ENCODE data around the gene F13A1.

F13A1 gene

DNA sequence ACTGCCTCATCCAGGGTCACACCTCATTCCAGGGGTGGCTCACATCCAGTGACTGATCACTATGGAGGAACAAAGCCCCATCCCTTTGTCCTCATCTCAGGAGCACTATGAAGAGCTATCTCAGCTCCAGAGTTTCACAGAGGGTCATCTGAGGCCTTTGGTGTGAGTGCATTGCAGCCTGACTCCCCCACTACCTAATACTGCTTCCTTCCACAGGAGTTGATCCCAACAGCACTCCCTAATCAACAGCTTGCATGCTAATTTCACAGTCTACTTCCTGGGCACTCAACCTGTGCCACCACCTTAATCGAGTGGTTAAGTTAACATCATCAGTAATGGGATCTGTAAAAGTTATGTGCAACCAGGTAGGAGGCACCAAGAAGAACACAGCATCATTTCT, 37.7 kb downstream of the F13A1 start:
- DNase-seq (ENCODE audit: low read depth), result no peak
- TF ChIP-seq, protein P1, sequence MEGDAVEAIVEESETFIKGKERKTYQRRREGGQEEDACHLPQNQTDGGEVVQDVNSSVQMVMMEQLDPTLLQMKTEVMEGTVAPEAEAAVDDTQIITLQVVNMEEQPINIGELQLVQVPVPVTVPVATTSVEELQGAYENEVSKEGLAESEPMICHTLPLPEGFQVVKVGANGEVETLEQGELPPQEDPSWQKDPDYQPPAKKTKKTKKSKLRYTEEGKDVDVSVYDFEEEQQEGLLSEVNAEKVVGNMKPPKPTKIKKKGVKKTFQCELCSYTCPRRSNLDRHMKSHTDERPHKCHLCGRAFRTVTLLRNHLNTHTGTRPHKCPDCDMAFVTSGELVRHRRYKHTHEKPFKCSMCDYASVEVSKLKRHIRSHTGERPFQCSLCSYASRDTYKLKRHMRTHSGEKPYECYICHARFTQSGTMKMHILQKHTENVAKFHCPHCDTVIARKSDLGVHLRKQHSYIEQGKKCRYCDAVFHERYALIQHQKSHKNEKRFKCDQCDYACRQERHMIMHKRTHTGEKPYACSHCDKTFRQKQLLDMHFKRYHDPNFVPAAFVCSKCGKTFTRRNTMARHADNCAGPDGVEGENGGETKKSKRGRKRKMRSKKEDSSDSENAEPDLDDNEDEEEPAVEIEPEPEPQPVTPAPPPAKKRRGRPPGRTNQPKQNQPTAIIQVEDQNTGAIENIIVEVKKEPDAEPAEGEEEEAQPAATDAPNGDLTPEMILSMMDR (IDR thresholded peaks at IDR 0.05; ENCODE audit: insufficient read depth, low read depth, low read length, missing control alignments), result no peak
- no peak overlapping the region for H3K4me3 ChIP-seq (ENCODE audit: low read depth, low read length)

DNA sequence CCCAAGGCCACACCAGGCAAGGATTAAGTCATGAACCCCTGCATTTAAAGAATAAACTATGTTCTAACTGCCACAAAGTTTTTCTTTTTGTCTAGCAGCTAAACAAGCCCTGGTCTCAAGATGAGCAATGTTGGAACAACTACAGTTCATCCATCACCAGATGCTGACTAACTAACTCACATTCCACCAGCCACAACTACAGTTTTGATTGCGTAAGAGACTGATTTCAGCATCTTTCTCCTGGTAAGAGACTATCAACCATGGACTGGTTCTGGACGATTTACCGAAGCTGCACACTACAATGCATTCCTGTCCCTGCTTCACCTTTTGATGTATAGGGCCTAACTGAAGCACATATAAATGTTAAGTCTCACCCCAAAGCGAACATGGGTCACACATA, 43.0 kb downstream of the F13A1 start:
- DNase-seq (ENCODE audit: low read depth), result no peak
- TF ChIP-seq, protein P1 (IDR thresholded peaks at IDR 0.05; ENCODE audit: insufficient read depth, low read depth, low read length, missing control alignments), result no peak
- H3K4me3 ChIP-seq (ENCODE audit: low read depth, low read length), result no peak overlapping the region

DNA sequence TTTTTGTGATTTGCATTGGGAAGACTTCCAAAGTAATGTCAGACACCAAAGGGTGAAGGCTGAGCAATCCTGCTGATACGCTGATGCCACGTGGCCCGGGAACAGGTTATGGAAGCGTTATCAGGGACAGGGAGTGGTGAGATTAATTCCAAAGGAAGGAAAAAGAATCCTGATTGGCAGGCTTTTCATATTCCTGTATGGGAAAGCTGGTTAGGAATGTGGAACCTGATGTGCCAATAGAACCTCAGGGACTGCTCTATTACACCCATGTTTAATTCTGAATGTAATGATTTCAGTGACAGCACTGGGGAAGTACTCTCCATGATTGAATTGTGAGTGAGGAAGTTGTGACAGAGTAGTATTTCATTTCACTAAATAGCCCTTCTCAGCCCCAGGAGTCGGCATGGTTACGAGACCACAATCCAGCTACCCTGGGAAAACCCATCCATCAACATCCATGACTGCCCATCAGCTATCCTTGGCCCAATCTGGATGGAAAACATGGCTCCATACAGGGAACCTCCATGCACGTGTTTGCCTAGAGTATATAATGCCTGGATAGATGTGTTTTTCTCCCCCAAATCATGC, 49.4 kb downstream of the F13A1 start:
- TF ChIP-seq, protein P1 (IDR thresholded peaks at IDR 0.05; ENCODE audit: insufficient read depth, low read depth, low read length, missing control alignments), result no peak
- no peak for DNase-seq (ENCODE audit: low read depth)
- no peak overlapping the region for H3K4me3 ChIP-seq (ENCODE audit: low read depth, low read length)

DNA sequence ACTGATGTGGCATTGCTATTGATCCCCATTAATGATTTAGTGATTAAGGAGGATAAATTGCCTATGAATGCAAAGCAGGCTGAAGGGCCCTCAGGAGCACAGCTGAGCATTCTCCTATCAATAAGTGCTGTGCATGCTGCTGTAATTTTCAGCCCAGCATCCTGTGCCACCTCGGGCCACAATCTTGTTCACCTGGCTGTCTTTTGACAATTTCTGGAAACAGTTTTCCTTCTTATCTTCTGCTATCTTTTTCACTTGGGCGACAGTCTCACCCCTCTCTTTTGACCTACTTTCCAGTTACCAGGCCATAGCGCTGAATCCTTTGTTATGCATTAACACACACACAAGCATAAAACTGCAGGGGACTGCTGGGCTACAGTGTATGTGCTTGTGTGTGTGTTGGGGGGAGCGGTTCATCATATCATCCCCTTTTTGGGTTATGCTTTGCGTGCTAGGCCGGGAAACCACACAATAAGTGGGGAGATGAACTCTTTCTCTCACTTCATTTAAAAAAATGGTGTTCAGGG, 60.2 kb downstream of the F13A1 start:
- DNase-seq (ENCODE audit: low read depth), result no peak

DNA sequence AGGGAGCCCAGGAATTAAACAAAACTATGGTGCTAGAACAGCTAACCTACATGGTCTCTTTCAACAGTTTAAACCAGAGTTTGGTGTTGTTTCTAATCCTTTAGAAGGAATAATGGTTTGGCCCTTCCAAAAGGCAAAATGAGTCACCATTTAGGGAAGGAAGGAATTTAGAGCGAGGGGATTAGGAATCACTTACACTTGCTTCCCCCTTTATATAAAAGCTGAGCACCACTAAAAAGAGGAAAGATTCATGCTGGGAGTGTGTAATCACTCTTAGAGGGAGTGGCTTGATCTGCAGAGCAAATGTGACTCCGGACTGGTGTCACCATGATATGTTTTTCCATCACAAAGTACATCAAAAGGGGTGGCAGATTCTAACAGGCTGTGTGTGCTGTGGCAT, 63.6 kb downstream of the F13A1 start:
- no peak overlapping the region for H3K4me3 ChIP-seq (ENCODE audit: low read depth, low read length)
- no peak for DNase-seq (ENCODE audit: low read depth)
- TF ChIP-seq, protein P1 (IDR thresholded peaks at IDR 0.05; ENCODE audit: insufficient read depth, low read depth, low read length, missing control alignments), result no peak

More for the DNA sequence above, 60.2 kb downstream of the F13A1 start:
- TF ChIP-seq, protein P1 (IDR thresholded peaks at IDR 0.05; ENCODE audit: insufficient read depth, low read depth, low read length, missing control alignments), result no peak
- no peak overlapping the region for H3K4me3 ChIP-seq (ENCODE audit: low read depth, low read length)

DNA sequence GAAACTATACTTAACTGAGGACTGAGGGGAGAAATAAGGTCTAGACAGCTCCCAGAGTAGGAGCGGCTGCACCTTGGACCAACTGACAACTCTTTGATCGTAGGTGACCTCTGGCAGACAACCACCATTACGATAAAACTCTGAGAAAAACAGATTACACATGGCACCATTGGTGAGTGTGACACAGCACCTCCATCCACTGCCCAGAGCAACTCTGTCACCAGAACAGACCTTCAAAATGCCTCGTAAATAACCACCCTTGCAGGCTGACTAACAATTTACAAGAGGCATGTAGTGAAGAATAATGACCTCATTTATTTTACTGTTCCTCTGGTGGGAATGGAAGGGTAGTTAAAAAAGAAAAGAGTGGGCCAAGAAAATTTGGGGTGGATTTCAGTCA, 64.2 kb downstream of the F13A1 start:
- TF ChIP-seq, protein P1 (IDR thresholded peaks at IDR 0.05; ENCODE audit: insufficient read depth, low read depth, low read length, missing control alignments), result no peak
- no peak overlapping the region for H3K4me3 ChIP-seq (ENCODE audit: low read depth, low read length)
- DNase-seq (ENCODE audit: low read depth), result no peak

Measured in GM12865 (cell line).